ENCODE results near the gene PDZRN3.

DNA sequence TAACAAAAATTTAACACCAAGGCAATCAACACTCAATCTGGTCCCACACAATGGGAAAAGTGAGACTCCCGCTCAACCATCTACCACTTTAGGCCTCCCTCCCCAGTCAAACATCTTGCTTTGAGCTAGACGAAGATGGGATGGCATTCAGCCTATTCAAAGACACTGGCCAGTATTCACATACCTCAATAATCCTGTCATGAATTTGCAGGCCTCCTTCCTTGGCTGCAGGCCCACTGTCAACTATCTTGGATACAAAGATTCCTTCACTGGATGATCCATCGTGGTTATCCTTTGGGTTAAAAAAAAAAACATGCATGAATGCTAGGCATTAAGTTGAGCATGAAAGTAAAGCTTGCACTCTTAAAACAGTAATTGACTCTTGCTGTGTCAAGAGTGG is 22.6 kb downstream of the PDZRN3 start:
- TF ChIP-seq EZH2 (IDR thresholded peaks at IDR 0.05; ENCODE audit: insufficient read depth, poor library complexity, severe bottlenecking) (no peak), EZH2phosphoT487 (IDR thresholded peaks at IDR 0.05; ENCODE audit: insufficient read depth, low read depth) (no peak)
